Stimulated activated CD4-positive, alpha-beta T cell treated with anti-CD3 and anti-CD28 coated beads, Interleukin-4, amount 100 ng/mL, for 1 hour (primary cell): ENCODE data around the gene ROR1.

ENCODE experiments used
- DNase-seq: peaks from one replicate; pipeline ENCODE4 v3.0.0-alpha.2; 2020

Gene ROR1

GRCh38 chr1:63886340-63886739, 112.5 kb downstream of the ROR1 start:
- DNase-seq: no peak

GRCh38 chr1:63887809-63888208, 114.0 kb downstream of the ROR1 start:
- DNase-seq: no peak

- no peak for DNase-seq
Measured at GRCh38 chr1:63888984-63889383, 115.2 kb downstream of the ROR1 start.

DNA sequence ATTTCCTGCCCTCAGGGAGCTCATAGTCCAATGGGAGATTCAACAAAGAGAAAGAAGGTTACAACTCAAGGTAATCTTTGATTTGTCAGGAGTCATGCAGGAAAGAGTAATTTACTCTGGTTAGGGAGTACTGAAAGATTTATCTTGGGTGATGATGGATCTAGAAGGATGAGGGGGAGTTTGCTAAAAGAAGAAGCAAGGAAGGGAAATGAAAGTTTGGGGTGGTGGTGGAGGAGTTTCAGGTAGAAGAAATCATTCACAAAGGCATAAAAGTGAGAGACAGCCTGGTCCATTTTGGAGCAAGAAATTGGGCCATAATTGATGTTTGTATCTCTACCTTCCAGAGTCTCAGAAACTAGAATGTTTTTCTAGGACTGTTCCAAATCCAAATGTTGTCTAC, 116.7 kb downstream of the ROR1 start:
- DNase-seq: no peak

DNA sequence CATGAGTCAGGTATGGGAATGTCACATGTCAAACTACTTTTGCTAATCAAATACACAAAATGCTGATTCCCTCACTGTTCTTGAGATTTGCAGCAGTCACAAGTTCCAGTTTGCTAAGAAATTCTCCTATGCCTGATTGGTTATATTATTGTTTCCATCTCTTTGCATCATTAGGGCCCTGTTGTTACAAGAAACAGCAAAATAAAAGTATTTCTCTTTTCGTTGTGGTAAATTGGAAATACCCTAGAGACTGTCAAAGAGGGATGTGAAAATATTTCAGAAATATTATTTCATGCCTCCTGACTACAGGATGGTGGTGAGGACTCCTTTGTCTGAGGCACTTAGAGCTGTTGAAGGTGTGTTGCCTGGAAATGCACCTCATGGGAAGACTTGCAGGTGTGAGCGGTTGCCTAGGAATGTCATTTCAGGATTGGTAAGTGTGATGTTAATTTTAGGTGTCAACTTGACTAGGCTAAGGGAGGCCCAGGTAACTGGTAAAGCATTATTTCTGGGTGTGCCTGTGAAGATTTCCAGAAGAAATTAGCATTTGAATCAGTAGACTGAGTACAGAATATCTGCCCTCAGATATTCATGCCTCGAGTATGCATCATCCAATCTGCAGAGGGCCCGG, 117.4 kb downstream of the ROR1 start:
- DNase-seq: no peak

- no peak for DNase-seq
Measured at GRCh38 chr1:63892632-63893395, 119.0 kb downstream of the ROR1 start.

- DNase-seq: no peak
Measured at GRCh38 chr1:63893976-63894375, 120.2 kb downstream of the ROR1 start.

- DNase-seq: no peak
Measured at GRCh38 chr1:63894627-63895265, 120.9 kb downstream of the ROR1 start.

DNA sequence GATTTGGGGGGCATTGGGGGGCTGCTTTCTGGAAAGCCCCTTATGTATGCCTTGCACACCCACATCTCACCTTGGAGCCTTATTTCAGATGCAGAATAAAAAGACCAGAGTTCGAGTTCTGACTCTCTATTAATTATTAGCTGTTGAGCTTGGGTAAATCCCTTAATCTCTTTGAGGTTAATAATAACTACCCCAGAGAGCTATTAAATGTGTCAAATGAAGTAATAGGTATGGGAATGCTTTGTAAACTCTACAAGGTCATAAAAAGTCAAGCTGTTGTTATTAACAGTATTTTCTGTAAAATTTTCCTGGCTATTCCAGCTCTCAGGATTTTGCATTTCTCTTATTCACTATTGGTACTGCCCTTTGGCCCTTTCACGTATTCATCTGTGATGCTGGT, 122.9 kb downstream of the ROR1 start:
- no peak for DNase-seq

DNA sequence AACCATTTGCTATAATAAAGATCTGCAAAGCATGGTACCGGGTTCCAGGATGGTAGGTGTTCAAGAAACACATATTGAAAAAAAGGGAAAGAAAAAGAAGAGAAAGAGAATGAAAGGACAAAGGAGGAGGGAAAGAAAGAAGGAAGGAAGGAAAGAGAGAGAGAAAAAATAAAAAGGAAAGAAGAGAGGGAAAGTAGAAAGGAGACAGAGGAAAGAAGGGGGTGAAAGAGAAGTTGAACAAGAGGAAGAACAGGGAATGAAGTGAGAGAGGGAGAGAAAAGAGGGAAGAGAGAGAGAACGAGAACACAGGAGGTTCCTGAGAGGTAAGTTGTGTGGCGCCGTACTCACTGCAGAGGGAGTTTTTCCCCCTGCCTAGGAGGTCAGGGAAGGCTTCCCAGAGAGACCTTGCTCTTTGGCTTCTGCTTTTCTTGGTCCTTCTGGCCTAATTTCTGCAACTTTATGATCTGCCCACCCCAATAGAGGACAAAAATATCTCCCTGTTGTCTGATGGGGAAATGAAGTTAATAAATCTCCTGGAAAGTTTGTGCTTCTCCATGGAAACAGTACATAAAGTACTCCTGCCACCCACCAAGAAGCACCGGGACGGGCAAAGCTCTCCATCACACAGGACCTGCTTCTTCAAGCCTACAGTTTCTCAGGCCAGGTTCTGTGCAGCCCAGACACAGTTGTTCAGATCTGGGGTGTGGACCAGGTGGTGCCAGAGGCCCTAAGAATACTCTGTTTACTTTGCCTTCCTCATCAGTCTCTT, 124.8 kb downstream of the ROR1 start:
- DNase-seq: no peak

DNA sequence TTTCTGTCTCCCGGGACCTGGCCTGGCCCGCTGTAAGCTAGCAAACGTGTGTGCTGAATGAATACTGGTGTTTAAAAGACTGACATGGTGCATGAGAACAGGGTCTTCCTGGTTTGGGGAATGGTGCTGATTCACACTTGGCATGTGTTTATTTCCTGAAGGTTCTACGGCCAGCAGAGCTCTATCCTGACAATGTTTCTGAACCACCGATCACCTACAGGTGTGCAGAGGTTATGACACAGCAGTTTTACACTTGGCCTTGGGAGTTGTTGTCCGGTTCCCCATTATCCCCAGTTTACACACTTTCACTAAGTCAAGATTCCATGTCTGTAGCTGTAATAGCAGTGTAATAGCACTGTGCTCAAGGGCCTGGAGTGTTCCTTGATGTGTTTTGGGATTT, 127.3 kb downstream of the ROR1 start:
- no peak for DNase-seq

GRCh38 chr1:63902844-63903589, 129.2 kb downstream of the ROR1 start:
- DNase-seq: no peak

DNA sequence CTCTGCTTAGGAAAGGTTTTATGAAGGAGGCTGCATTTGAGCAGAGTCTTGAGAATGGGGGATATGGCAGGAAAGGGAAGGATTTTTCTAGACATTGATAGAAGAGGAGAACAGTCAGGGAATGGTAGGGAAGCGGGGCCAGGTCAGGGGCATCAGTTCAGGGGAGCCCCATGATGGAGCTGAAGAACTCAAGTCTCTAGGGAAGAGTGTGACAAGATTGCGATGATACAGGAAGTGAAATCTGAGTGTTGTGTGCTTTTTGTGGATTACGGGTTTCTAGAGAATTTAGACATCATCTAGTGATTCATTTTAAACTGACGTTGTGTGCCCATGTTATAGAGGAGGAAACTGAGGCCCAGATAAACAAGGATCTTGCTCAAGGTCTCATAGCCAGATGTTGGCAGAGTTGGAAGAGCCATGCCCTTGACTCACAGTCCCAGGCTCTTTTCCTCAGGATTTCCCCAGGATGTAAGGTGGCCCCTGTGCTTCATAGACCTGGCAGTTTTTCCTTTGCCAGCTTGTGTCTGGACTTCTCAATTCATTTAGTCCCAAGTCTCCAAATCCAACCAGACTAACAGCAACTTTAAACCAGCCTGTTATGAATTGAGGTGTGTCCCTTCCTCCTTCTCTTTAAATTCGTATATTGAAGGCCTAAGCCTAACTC, 130.3 kb downstream of the ROR1 start:
- DNase-seq: no peak

DNA sequence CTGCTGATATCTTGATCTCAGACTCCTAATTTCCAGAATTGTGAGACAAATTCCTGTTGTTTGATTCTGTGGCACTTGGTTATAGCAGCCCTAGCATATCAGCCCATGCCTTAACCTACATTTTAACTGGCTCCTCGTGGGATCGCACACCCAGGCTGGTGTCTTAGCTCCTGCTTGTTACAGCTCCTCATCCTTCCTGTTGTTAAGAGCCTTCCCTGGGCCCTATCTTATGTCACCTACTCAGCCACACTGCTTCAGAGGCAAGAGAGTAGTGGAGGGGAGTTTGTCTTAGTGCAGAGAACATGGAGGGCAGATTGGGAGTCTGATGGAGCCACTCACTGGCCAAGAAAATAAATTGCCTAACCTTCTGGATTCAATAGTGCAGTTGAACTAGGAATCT, 131.0 kb downstream of the ROR1 start:
- DNase-seq: no peak

GRCh38 chr1:63906047-63906704, 132.4 kb downstream of the ROR1 start:
- no peak for DNase-seq

DNA sequence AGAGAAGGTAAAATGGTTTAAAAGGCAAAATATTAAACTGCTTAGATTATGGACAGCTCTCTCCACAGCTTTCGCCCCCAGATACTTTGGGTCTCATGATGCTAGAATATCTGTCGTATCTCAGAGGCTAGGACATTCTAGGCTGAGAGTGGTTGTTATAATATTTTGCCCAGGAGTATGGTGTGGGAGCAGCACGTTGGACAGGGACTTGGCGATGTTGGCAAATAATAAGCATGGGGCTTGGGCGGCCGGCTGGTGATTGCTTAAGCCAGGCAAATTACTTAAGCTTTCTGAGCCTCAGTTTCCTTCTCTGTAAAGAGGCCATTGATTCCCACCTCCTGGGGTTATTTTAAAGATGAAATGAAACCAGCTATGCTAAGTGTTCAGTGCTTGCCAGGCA, 133.2 kb downstream of the ROR1 start:
- no peak for DNase-seq

- DNase-seq: no peak
Measured at GRCh38 chr1:63908016-63908415, 134.2 kb downstream of the ROR1 start.

DNA sequence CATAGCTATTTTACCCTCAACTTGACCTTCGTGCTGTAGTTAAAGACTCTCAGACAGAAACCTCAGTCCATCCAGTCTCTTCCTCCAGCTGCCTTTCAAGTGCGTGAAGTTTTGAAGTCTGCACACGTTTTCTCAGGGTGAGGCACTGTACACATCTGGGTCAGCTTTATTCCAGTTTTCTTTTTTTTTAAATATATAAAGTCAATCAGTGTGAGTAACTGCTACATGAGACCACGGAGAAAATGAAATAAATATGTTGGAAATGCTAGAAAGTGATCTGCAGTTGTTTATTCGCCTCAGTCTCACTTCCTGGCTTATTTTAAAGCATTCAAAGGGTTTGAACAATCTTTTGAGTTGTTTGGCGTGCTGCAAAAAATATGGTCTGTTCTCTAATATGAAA, 135.7 kb downstream of the ROR1 start:
- DNase-seq: no peak

GRCh38 chr1:63911049-63911448, 137.2 kb downstream of the ROR1 start:
- DNase-seq: no peak

- DNase-seq: no peak
Measured at GRCh38 chr1:63912643-63913042, 138.8 kb downstream of the ROR1 start.

DNA sequence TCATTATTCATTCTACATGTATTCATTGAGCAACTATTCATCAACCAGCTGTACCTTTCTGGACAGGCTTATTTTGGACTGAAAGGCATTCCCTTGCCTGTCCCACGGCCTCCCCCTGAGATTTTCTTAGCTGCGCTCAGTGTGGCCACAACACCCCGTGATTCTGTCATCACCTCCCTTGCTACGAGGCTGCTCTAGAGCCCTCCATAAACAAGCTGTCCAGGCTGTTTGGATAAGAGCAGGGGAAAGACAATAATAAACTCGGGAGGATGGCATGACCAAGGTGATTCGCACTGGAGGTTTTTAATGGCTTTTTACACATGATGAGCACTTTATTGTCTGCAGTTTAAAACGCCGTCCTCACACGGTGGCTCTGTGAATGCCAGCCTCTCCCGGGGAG, 139.7 kb downstream of the ROR1 start:
- DNase-seq: no peak

- no peak for DNase-seq
Measured at GRCh38 chr1:63914241-63914640, 140.4 kb downstream of the ROR1 start.
